Measurements from ENCODE around the gene TERC. TPM values are rescaled to one million over a fixed set of nuclear protein-coding genes. Genes with fewer than 3 reads are reported as not detected.
"Not testable (repeated sequence)": the region's sequence is repeated elsewhere in the genome, so short reads cannot be mapped to it uniquely, and the experiment has no call there.

Gene TERC
- total RNA-seq, 1 donor from 2014 or later, result 3.1 TPM

DNA sequence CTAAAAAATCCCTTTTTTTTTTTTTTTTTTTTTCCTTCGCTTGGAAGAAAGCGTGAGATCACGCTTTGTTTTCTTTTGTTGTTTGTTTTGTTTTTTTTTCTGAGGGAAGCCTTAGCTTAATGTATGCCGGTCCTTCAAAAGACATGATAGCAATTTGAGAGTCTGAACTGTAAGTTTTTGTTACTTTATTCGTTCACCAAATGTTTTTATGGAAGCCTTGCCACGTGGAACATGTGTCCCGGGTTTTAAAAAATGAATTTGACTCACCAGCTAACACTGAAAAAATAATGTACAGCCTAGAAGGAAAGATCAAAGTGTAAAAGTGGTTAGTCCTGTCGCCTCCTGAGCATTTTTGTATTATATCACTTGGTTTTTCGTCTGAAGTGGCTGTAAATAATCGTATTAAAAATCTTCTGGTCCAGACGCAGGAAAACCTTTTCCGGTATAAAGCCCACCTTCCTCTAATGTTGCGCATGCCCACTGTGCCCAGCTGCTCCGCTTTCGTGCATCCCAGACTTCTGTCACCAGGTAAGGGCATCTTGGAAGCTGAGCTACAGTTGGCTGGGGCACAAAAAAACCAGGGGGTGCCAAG is 7.5 kb upstream of the TERC start:
- DNase-seq (ENCODE audit: low spot score) (peak; percentile 79), ATAC-seq (peak; percentile 53)

GRCh38 chr3:169771497-169772304 is 6.8 kb upstream of the TERC start:
- ATAC-seq (peak; percentile 17), DNase-seq (ENCODE audit: low spot score) (peak; percentile 56)

DNA sequence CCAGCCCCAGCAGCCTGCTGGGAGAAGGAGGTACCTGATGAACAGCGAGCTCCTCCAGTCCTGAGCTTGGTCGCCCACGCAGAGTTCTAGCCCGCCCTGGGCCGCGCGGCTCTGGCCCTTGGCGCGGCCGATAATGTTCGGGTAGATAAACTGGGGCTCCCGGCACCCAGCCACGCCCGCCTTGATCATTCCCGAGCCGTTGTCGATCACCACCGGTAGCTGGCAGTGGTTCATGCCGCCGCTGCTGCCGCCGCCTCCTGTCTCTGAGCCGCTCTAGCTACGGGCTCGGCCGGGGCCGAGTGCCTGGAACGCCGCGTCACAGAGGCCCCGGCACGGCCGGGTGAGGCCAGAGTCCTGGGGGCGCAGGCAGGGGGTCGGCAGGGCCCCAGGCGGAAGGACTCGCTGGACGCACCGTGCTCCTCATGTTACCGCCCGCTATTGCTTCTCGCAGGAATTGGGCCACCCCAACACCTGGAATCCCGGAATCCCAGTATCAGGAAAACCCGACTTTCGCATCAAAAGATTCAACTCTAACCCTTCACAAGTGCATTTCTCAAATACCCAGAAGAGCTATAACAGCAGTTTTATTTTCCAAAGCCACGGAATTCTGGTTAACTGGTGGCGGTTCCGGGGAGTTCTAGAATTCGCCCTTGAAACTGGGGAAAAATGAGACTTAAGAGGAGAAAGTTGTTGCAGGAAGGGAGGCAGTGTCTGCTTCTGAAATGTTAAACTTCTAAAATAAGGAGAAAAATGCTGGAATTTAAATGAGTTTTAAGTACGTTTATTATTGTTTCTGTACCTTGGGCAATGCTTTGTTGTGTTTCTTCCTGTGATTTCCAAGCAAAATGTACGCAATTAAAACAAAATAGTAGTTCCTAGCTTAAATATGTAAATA is 4.7 kb upstream of the TERC start, which contains the start of gene ACTRT3:
Gene ACTRT3, minus strand, starts transcription at position 275 of the 895 bp plus-strand sequence. Its CDS starts 41 bp downstream, at position 234.
- DNase-seq (ENCODE audit: low spot score) (peak; percentile 79), ATAC-seq (peak; percentile 40)

DNA sequence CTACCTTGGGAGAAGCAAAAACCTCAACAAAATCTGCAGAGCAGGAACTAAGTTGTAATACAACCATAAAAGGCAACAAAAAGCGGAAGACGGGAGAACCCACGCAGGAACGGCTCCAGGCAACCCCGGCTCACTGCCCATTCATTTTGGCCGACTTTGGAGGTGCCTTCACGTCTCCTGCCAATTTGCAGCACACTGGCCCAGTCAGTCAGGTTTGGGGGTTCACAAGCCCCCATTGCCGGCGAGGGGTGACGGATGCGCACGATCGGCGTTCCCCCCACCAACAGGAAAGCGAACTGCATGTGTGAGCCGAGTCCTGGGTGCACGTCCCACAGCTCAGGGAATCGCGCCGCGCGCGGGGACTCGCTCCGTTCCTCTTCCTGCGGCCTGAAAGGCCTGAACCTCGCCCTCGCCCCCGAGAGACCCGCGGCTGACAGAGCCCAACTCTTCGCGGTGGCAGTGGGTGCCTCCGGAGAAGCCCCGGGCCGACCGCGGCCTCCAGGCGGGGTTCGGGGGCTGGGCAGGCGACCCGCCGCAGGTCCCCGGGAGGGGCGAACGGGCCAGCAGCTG is 463 bp downstream of the TERC start:
- peak; percentile 55 for ATAC-seq

GRCh38 chr3:169760479-169760878 is 4.4 kb downstream of the TERC start:
- ATAC-seq (no peak), DNase-seq (ENCODE audit: low spot score) (no peak)

More for the DNA sequence above, 463 bp downstream of the TERC start:
- DNase-seq (ENCODE audit: low spot score), result peak; percentile 67

GRCh38 chr3:169759256-169759655 is 5.6 kb downstream of the TERC start:
- DNase-seq (ENCODE audit: low spot score) (no peak), ATAC-seq (no peak)

DNA sequence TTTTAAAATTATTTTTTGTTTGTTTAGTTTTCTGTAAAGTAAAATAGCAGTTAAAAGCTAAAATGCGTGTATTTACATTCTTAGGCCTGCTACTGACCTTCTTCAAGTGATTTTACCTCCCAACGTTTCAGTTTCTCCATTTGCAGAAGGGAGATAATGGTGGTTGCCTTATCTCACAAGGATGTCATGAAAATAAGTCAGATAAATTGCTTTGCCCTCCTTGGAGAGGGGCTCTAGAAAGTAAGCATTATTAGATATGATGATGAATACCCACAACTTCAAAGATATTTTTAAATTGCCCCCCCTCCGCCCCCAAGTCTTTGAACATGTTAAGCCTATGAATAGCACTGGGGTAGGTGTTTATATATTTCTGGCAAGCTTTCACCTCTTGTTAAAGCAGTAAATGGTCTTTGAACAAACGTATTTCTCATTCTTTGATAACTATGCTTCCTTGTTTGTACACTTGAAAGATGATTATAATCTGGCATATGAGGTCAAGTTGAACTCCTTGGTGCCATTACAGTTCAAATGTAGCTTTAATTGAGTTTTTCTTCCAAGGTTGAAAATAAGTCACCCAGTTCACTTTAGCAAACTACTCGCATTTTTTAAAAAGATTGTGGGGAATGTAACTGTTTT is 6.4 kb downstream of the TERC start:
- ATAC-seq (no peak), DNase-seq (ENCODE audit: low spot score) (no peak)

DNA sequence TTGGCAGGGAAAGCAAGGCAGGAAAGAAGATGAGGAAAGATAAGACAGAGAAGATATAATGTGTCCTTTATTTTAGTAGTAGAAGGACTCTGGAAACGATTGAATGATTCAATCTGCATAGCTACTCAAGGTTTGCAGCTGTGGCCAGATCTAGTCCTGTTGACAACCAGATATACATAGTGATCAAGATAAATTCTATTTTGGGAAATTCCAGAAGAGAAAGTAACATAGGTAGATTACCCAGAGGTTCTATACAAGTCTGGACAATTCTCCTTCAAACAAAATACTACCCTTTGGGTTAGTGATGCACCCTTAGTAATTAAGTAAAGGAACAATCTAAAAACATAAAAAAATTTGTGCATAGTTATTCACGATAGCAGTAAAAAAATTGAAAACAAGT is 9.4 kb downstream of the TERC start:
- no peak for ATAC-seq

DNA sequence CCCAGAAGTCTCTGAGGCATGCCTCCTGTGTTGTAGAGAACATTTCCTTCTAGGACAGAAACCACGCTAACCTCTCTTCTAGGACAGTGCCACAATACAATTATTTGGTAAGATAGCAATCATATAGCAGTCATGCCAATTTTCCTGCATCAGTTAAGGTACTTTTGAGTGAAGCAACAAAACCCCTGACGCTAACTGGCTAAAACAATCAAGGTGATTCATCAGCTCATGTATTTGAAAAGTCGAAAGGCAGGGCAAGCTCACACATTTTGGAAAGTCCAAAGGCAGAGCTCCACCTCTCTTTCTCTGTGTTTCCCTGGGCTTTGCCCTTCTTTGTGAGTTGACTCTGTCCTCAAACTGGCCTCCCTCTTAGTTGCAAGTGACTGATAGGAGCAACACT is 10.1 kb downstream of the TERC start:
- ATAC-seq (no peak), DNase-seq (ENCODE audit: low spot score) (no peak)

More for the DNA sequence above, 9.4 kb downstream of the TERC start:
- DNase-seq (ENCODE audit: low spot score), result no peak

GRCh38 chr3:169751875-169752274 is 13.0 kb downstream of the TERC start:
- no peak for DNase-seq (ENCODE audit: low spot score)
- no peak for ATAC-seq

GRCh38 chr3:169750665-169751064 is 14.2 kb downstream of the TERC start:
- no peak for DNase-seq (ENCODE audit: low spot score)
- no peak for ATAC-seq

GRCh38 chr3:169748670-169749069 is 16.2 kb downstream of the TERC start:
- ATAC-seq, result no peak

DNA sequence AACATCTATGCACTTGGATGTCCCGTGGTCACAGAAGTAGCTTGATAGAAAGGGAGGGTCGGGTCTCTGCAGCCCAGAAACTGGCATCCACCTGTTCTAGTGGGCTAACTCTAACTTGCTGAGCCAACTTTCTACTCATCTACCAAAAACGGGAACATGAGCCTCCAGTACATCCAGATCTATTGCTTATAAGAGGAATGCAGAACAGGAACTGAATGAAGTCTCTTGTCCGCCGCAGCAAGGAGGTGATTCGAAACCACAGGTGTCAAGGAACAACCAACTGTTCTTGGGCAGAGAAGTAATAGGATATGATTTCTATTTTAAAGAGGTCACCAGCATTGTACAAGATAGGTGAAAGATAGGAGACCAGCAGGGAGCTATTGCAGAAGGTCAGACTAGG is 17.9 kb downstream of the TERC start:
- DNase-seq (ENCODE audit: low spot score) (no peak), ATAC-seq (no peak)

More at GRCh38 chr3:169748670-169749069, 16.2 kb downstream of the TERC start:
- no peak for DNase-seq (ENCODE audit: low spot score)

- DNase-seq (ENCODE audit: low spot score) (no peak), ATAC-seq (no peak)
These were observed 20.4 kb downstream of the TERC start for GRCh38 chr3:169744366-169745054.

DNA sequence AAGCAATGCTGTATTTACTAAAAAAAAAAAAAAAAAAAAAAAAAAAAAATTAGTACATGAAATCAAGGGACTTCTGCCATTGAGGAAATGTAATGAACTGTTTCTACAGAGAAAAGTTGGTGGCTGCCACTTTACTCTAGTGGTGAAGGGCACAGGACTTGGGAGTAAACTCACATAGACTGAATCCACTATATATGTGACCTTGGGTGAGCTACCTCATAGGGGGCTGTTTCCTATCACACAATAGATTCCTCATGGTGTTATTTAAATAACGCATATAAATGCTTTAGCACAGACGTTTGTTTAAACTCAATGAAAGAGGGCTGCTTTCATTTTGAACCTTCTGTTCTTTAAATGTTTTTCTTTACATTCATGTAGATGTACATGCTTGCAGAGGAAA is 25.8 kb downstream of the TERC start:
- no peak for DNase-seq (ENCODE audit: low spot score)
- ATAC-seq, result no peak

DNA sequence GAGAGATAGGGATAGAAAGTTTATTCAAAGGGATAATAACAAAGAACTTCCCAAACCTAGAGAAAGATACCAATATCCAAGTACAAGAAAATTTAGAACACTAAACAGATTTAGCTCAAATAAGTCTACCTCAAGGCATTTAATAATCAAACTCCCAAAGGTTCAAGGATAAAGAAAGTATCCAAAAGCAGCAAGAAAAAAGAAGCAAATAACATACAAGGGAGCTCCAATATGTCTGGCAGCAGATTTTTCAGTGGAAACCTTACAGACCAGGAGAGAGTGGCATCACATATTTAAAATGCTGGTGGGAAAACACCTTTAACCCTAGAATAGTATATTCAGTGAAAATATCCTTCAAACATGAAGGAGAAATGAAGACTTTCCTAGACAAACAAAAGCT is 33.0 kb downstream of the TERC start:
- ATAC-seq; DNase-seq (ENCODE audit: low spot score): not testable (repeated sequence)

GRCh38 chr3:169722724-169723123 is 42.1 kb downstream of the TERC start:
- DNase-seq (ENCODE audit: low spot score) (no peak), ATAC-seq (no peak)

DNA sequence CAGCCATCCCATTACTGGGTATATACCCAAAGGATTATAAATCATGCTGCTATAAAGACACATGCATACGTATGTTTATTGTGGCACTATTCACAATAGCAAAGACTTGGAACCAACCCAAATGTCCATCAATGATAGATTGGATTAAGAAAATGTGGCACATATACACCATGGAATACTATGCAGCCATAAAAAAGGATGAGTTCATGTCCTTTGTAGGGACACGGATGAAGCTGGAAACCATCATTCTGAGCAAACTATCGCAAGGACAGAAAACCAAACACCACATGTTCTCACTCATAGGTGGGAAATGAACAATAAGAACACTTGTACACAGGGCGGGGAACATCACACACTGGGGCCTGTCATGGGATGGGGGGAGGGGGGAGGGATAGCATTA is 46.4 kb downstream of the TERC start:
- ATAC-seq; DNase-seq (ENCODE audit: low spot score): not testable (repeated sequence)

All from left lobe of liver (tissue), 2 donors.